Panc1 (cell line): Measurements from ENCODE around the gene ZNF451.

ENCODE experiments used
- CTCF ChIP-seq: fragments of 450-650 bp; IDR thresholded peaks from 2 replicates; pipeline ENCODE4 v1.5.1; 2017; ENCODE audit warnings: mild to moderate bottlenecking
- POLR2AphosphoS5 ChIP-seq: IDR thresholded peaks from 2 replicates; pipeline ENCODE4 v1.6.1; 2012; ENCODE audit warnings: mild to moderate bottlenecking, low read depth, low read length, moderate library complexity
- REST ChIP-seq, 2 experiments: IDR thresholded peaks; 2 replicates each; pipeline ENCODE4 v1.6.1; 2011 to 2012; ENCODE audit warnings: low read depth in 2 of 2, control low read depth in 1 of 2, low read length in 1 of 2, mild to moderate bottlenecking in 1 of 2, moderate library complexity in 1 of 2; ENCODE audit not compliant: insufficient read depth in 1 of 2
- SIN3A ChIP-seq: IDR thresholded peaks from 2 replicates; pipeline ENCODE4 v1.6.1; 2012; ENCODE audit warnings: low read depth, mild to moderate bottlenecking, low read length, moderate library complexity, borderline replicate concordance; ENCODE audit not compliant: insufficient read depth
- TCF7L2 ChIP-seq: IDR thresholded peaks from 2 replicates; pipeline ENCODE4 v1.6.1; 2011; ENCODE audit warnings: mild to moderate bottlenecking, low read depth, low read length, inconsistent platforms

- TF ChIP-seq CTCF, result no peak
- TF ChIP-seq POLR2AphosphoS5, result no peak
- TF ChIP-seq TCF7L2, result no peak
- TF ChIP-seq REST (IDR thresholded peaks at IDR 0.05; ENCODE audit: insufficient read depth in 1 of 2, low read depth in 2 of 2, low read length in 1 of 2), result no peak
- no peak for TF ChIP-seq SIN3A
Measured at GRCh38 chr6:57130661-57131177, 40.7 kb downstream of the ZNF451 start.
